Measurements from ENCODE around the gene MRPL48.
"Not testable (repeated sequence)": the region's sequence is repeated elsewhere in the genome, so short reads cannot be mapped to it uniquely, and the experiment has no call there.

The MRPL48 gene

GRCh38 chr11:73750228-73750627 is 37.4 kb upstream of the MRPL48 start:
- no peak for TF ChIP-seq CTCF (conservative IDR thresholded peaks at IDR 0.05; ENCODE audit: control insufficient read depth, insufficient read depth, low read depth, low read length)

GRCh38 chr11:73750862-73751261 is 36.8 kb upstream of the MRPL48 start:
- not testable (repeated sequence) for DNase-seq (ENCODE audit: low read depth); H3K4me3 ChIP-seq (ENCODE audit: control insufficient read depth, low read depth, low read length)

More at GRCh38 chr11:73750228-73750627, 37.4 kb upstream of the MRPL48 start:
- no peak overlapping the region for H3K4me3 ChIP-seq (ENCODE audit: control insufficient read depth, low read depth, low read length)
- DNase-seq (ENCODE audit: low read depth) = no peak

- DNase-seq (ENCODE audit: low read depth) = peak; percentile 17
- no peak overlapping the region for H3K4me3 ChIP-seq (ENCODE audit: control insufficient read depth, low read depth, low read length)
- TF ChIP-seq CTCF (conservative IDR thresholded peaks at IDR 0.05; ENCODE audit: control insufficient read depth, insufficient read depth, low read depth, low read length) = no peak
Observed at GRCh38 chr11:73752216-73752867, 35.3 kb upstream of the MRPL48 start.

- no peak for DNase-seq (ENCODE audit: low read depth)
- TF ChIP-seq CTCF (conservative IDR thresholded peaks at IDR 0.05; ENCODE audit: control insufficient read depth, insufficient read depth, low read depth, low read length) = no peak
- H3K4me3 ChIP-seq (ENCODE audit: control insufficient read depth, low read depth, low read length) = no peak overlapping the region
Observed at GRCh38 chr11:73752903-73753302, 34.8 kb upstream of the MRPL48 start.

GRCh38 chr11:73753938-73754337 is 33.7 kb upstream of the MRPL48 start:
- H3K4me3 ChIP-seq (ENCODE audit: control insufficient read depth, low read depth, low read length) = no peak overlapping the region
- TF ChIP-seq CTCF (conservative IDR thresholded peaks at IDR 0.05; ENCODE audit: control insufficient read depth, insufficient read depth, low read depth, low read length) = no peak
- DNase-seq (ENCODE audit: low read depth) = no peak

- DNase-seq (ENCODE audit: low read depth) = no peak
- H3K4me3 ChIP-seq (ENCODE audit: control insufficient read depth, low read depth, low read length) = no peak overlapping the region
- TF ChIP-seq CTCF (conservative IDR thresholded peaks at IDR 0.05; ENCODE audit: control insufficient read depth, insufficient read depth, low read depth, low read length) = no peak
Observed at GRCh38 chr11:73755670-73756069, 32.0 kb upstream of the MRPL48 start.

- DNase-seq (ENCODE audit: low read depth) = peak; percentile 18
- no peak for TF ChIP-seq CTCF (conservative IDR thresholded peaks at IDR 0.05; ENCODE audit: control insufficient read depth, insufficient read depth, low read depth, low read length)
- H3K4me3 ChIP-seq (ENCODE audit: control insufficient read depth, low read depth, low read length) = no peak overlapping the region
Observed at GRCh38 chr11:73757598-73757997, 30.1 kb upstream of the MRPL48 start.
